ENCODE data around the gene GOPC.

GOPC gene

DNA sequence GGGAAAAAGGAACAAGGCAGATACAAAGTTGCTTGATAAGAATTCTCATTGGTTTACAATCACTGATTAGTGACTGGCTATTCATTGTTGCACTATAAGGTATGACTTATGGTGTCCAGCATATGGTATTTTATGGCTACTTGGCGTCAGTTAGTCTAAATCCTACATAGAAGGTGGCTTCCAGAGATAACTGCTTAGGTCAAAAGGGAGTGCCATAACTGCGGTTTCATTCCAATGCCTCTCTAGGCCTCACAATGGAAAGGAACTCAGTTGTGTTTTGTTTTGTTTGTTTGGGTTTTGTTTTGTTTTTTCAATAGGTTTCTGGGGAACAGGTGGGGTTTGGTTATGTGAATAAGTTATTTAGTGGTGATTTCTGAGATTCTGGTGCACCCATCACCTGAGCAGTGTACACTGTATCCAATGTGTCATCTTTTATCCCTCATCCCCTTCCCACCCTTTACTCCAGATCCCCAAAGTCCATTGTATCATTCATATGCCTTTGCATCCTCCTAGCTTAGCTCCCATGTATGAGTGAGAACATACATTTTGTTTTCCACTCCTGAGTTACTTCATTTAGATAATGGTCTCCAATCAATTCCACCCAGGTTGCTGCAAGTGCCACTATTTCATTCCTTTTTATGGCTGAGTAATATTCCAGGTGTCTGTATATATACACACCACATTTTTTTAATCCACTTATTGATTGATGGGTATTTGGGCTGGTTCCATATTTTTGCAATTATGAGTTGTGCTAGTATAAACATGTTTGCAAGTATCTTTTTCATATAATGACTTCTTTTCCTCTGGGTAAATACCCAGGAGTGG, 7.0 kb downstream of the GOPC start:
- no peaks in the 10 kb centered on the region for H3F3A ChIP-seq (ENCODE audit: low read depth)
- H3K9me3 ChIP-seq (ENCODE audit: insufficient read depth, low read depth, low read length): peaks cover 9% of the 10 kb centered on the region; the same call in 1 of the 2 replicates
- H3K36me3 ChIP-seq (ENCODE audit: insufficient read depth, low read length): peaks cover 10% of the 10 kb centered on the region
- no peaks in the 10 kb centered on the region for H3K9me2 ChIP-seq (replicated peaks; ENCODE audit: low read depth, low read length)
- no peak overlapping the region for H3K9ac ChIP-seq (ENCODE audit: low read depth, low read length, poor library complexity, severe bottlenecking)
- H3K79me2 ChIP-seq (ENCODE audit: insufficient read depth, low read length): peaks cover 78% of the 10 kb centered on the region
- peaks cover 17% of the 10 kb centered on the region for H3K4me1 ChIP-seq (ENCODE audit: insufficient read depth, low read length, poor library complexity, severe bottlenecking)
- TF ChIP-seq, protein P1, sequence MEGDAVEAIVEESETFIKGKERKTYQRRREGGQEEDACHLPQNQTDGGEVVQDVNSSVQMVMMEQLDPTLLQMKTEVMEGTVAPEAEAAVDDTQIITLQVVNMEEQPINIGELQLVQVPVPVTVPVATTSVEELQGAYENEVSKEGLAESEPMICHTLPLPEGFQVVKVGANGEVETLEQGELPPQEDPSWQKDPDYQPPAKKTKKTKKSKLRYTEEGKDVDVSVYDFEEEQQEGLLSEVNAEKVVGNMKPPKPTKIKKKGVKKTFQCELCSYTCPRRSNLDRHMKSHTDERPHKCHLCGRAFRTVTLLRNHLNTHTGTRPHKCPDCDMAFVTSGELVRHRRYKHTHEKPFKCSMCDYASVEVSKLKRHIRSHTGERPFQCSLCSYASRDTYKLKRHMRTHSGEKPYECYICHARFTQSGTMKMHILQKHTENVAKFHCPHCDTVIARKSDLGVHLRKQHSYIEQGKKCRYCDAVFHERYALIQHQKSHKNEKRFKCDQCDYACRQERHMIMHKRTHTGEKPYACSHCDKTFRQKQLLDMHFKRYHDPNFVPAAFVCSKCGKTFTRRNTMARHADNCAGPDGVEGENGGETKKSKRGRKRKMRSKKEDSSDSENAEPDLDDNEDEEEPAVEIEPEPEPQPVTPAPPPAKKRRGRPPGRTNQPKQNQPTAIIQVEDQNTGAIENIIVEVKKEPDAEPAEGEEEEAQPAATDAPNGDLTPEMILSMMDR (conservative IDR thresholded peaks at IDR 0.05; ENCODE audit: low read length): no peak
- no peak for TF ChIP-seq EZH2phosphoT487 (IDR thresholded peaks at IDR 0.05; ENCODE audit: borderline replicate concordance)
- no peak overlapping the region for H3K4me3 ChIP-seq (ENCODE audit: low read length, poor library complexity, severe bottlenecking)
- H4K20me1 ChIP-seq (ENCODE audit: insufficient read depth, low read length, poor library complexity, severe bottlenecking): peaks cover 34% of the 10 kb centered on the region
- no peak overlapping the region for H2AFZ ChIP-seq (ENCODE audit: low read length)
- no peaks in the 10 kb centered on the region for H3K27me3 ChIP-seq (ENCODE audit: insufficient read depth, low read length, poor library complexity, severe bottlenecking)
- no peak overlapping the region for H3K4me2 ChIP-seq (ENCODE audit: low read depth, low read length, poor library complexity, severe bottlenecking)

DNA sequence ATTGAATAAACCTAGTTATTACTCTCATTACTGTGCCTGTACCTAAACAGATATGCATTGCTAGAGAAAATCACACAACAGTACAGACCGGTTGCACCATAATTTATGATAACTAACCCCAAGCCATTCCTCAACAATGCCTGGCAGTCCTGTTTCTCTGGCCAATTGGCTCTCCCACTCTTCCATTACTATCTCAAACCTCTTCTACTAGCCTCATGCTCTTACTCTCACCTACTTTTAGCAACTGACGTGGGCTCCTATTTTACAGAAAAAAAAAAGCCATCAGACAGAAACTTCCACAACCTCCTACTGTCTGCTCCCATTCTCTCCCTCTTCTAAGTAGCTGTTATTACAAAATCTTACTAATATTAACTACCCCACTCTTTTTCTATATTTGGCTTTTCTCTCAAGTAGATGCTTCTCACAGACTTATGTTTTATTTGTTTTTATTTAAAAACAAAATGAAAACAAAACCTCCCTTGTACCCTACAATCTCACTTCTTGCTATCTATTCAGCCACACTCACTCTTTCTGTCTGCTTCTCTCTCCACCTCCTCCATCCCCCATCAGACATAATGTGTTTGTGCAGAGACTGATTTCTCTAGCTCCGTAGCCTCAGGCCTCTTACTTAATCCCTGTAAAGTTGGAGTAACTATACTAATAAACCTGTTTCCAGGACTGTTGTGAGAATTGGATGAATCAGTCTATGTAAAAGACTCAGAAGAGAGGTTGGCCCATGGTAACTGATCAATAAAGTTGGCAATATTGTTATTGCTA, 9.1 kb downstream of the GOPC start:
- peaks cover 70% of the 10 kb centered on the region for H3K79me2 ChIP-seq (ENCODE audit: insufficient read depth, low read length)
- H3K4me1 ChIP-seq (ENCODE audit: insufficient read depth, low read length, poor library complexity, severe bottlenecking): peaks cover 4% of the 10 kb centered on the region
- no peak overlapping the region for H2AFZ ChIP-seq (ENCODE audit: low read length)
- H3K4me2 ChIP-seq (ENCODE audit: low read depth, low read length, poor library complexity, severe bottlenecking): peak overlapping the region; percentile 9
- H3K9me2 ChIP-seq (replicated peaks; ENCODE audit: low read depth, low read length): no peaks in the 10 kb centered on the region
- no peak overlapping the region for H3K9ac ChIP-seq (ENCODE audit: low read depth, low read length, poor library complexity, severe bottlenecking)
- peaks cover 21% of the 10 kb centered on the region for H3K36me3 ChIP-seq (ENCODE audit: insufficient read depth, low read length)
- H4K20me1 ChIP-seq (ENCODE audit: insufficient read depth, low read length, poor library complexity, severe bottlenecking): peaks cover 13% of the 10 kb centered on the region
- H3F3A ChIP-seq (ENCODE audit: low read depth): no peaks in the 10 kb centered on the region
- H3K27me3 ChIP-seq (ENCODE audit: insufficient read depth, low read length, poor library complexity, severe bottlenecking): no peaks in the 10 kb centered on the region
- no peak for TF ChIP-seq EZH2phosphoT487 (IDR thresholded peaks at IDR 0.05; ENCODE audit: borderline replicate concordance)
- TF ChIP-seq, protein P1 (conservative IDR thresholded peaks at IDR 0.05; ENCODE audit: low read length): no peak
- peaks cover 9% of the 10 kb centered on the region; the same call in 1 of the 2 replicates for H3K9me3 ChIP-seq (ENCODE audit: insufficient read depth, low read depth, low read length)
- no peak overlapping the region for H3K4me3 ChIP-seq (ENCODE audit: low read length, poor library complexity, severe bottlenecking)

DNA sequence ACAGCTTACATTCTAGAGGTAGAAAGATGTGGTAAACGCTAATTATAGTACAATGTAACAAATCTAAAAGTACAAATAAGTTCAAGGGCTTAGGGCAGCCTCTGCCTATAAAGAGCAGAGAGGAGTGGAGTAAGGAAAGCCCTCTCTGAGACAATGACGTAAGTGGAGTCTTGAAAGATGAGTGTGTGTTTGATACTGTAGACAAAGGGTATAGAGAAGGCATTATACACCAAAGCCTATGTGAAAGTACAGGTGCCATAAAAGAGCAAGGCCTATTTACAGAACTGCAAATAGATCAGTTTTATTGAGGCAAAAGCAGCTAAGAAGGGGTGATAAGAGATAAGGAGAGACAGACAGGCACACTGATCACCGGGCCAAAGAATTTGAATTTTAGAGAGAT, 10.9 kb downstream of the GOPC start:
- peaks cover 13% of the 10 kb centered on the region for H4K20me1 ChIP-seq (ENCODE audit: insufficient read depth, low read length, poor library complexity, severe bottlenecking)
- no peaks in the 10 kb centered on the region for H3K9me3 ChIP-seq (ENCODE audit: insufficient read depth, low read depth, low read length)
- peaks cover 11% of the 10 kb centered on the region; the same call in 1 of the 2 replicates for H3K36me3 ChIP-seq (ENCODE audit: insufficient read depth, low read length)
- no peaks in the 10 kb centered on the region for H3K9me2 ChIP-seq (replicated peaks; ENCODE audit: low read depth, low read length)
- H3K9ac ChIP-seq (ENCODE audit: low read depth, low read length, poor library complexity, severe bottlenecking): no peak overlapping the region
- H3F3A ChIP-seq (ENCODE audit: low read depth): no peaks in the 10 kb centered on the region
- no peak overlapping the region for H3K4me2 ChIP-seq (ENCODE audit: low read depth, low read length, poor library complexity, severe bottlenecking)
- no peak overlapping the region for H2AFZ ChIP-seq (ENCODE audit: low read length)
- peaks cover 70% of the 10 kb centered on the region; the same call in 1 of the 2 replicates for H3K79me2 ChIP-seq (ENCODE audit: insufficient read depth, low read length)
- TF ChIP-seq, protein P1 (conservative IDR thresholded peaks at IDR 0.05; ENCODE audit: low read length): no peak
- TF ChIP-seq EZH2phosphoT487 (IDR thresholded peaks at IDR 0.05; ENCODE audit: borderline replicate concordance): no peak
- no peak overlapping the region for H3K4me3 ChIP-seq (ENCODE audit: low read length, poor library complexity, severe bottlenecking)
- H3K27me3 ChIP-seq (ENCODE audit: insufficient read depth, low read length, poor library complexity, severe bottlenecking): no peaks in the 10 kb centered on the region
- peaks cover 4% of the 10 kb centered on the region for H3K4me1 ChIP-seq (ENCODE audit: insufficient read depth, low read length, poor library complexity, severe bottlenecking)
